Vagina (tissue), 2 donors: ENCODE results near the gene NCF4. TPM values are rescaled to one million over a fixed set of nuclear protein-coding genes. Genes with fewer than 3 reads are reported as not detected.

Experiments used
- DNase-seq, 2 donors: peaks; one replicate each; pipeline ENCODE4 v3.0.0-alpha.2; 2017; ENCODE audit errors: extremely low spot score in 2 of 2
- H3K27ac ChIP-seq: fragments of 200-600 bp; sonication (generic); one replicate; pipeline ENCODE4 v1.5.1; 2019
- H3K27me3 ChIP-seq: fragments of 200-600 bp; sonication (generic); one replicate; pipeline ENCODE4 v1.5.1; 2019
- H3K36me3 ChIP-seq, 2 donors: fragments of 200-600 bp; sonication (generic); one replicate each; pipeline ENCODE4 v1.5.1; 2017 to 2019
- H3K4me1 ChIP-seq: fragments of 200-600 bp; sonication (generic); one replicate; pipeline ENCODE4 v1.5.1; 2019
- H3K4me3 ChIP-seq, 2 donors: fragments of 200-600 bp; sonication (generic); 1 replicate in 1 of 2; 2 replicates in 1 of 2; pipeline ENCODE4 v1.5.1; 2016 to 2019
- H3K9me3 ChIP-seq: fragments of 200-600 bp; sonication (generic); one replicate; pipeline ENCODE4 v1.5.1; 2019
- POLR2A ChIP-seq, 2 donors: fragments of 450-650 bp; IDR thresholded peaks; one replicate each; pipeline ENCODE4 v1.6.1; 2017; ENCODE audit warnings: antibody characterized with exemption in 2 of 2, mild to moderate bottlenecking in 2 of 2, moderate library complexity in 2 of 2
- POLR2AphosphoS5 ChIP-seq, 2 donors: sonication (generic); formaldehyde crosslinking; IDR thresholded peaks; one replicate each; pipeline ENCODE4 v1.9.0; 2017; ENCODE audit warnings: antibody characterized with exemption in 2 of 2, mild to moderate bottlenecking in 2 of 2, low read depth in 1 of 2; ENCODE audit not compliant: insufficient read depth in 1 of 2
- intact Hi-C: fragments of 100-400 bp; cut with DNase I; formaldehyde crosslinking; loops from one replicate; pipeline ENCODE4 v1.15.1; 2023
- total RNA-seq: library from RNA; depleted of rRNA; stranded (reverse); fragments of >200 nt; gene quantifications from one replicate; pipeline ENCODE4 v1.2.3, GENCODE V29; 2016
- TF ChIP-seq, protein P1 (sequence below), 3 experiments: fragments of 450-650 bp in 2 of 3; fragments of 200-600 bp in 1 of 3; sonication (generic) in 1 of 3; IDR thresholded peaks; one replicate each; pipeline ENCODE4 v1.5.1; 2017 to 2019; ENCODE audit warnings: antibody characterized with exemption in 3 of 3, mild to moderate bottlenecking in 2 of 3, moderate library complexity in 2 of 3

NCF4 gene
- total RNA-seq, 1 donor from 2014 or later, result 37.6 TPM

GRCh38 chr22:36874736-36875135 is 13.9 kb downstream of the NCF4 start:
- H3K4me1 ChIP-seq, result peaks cover 35% of the 10 kb centered on the region
- H3K27ac ChIP-seq, result peak overlapping the region; percentile 74
- H3K4me3 ChIP-seq, result no peak overlapping the region
- no peak for DNase-seq
- H3K9me3 ChIP-seq, result no peaks in the 10 kb centered on the region
- no peaks in the 10 kb centered on the region for H3K27me3 ChIP-seq
- no peak for TF ChIP-seq POLR2AphosphoS5 (IDR thresholded peaks at IDR 0.05; ENCODE audit: insufficient read depth in 1 of 2, low read depth in 1 of 2)
- TF ChIP-seq, protein P1, sequence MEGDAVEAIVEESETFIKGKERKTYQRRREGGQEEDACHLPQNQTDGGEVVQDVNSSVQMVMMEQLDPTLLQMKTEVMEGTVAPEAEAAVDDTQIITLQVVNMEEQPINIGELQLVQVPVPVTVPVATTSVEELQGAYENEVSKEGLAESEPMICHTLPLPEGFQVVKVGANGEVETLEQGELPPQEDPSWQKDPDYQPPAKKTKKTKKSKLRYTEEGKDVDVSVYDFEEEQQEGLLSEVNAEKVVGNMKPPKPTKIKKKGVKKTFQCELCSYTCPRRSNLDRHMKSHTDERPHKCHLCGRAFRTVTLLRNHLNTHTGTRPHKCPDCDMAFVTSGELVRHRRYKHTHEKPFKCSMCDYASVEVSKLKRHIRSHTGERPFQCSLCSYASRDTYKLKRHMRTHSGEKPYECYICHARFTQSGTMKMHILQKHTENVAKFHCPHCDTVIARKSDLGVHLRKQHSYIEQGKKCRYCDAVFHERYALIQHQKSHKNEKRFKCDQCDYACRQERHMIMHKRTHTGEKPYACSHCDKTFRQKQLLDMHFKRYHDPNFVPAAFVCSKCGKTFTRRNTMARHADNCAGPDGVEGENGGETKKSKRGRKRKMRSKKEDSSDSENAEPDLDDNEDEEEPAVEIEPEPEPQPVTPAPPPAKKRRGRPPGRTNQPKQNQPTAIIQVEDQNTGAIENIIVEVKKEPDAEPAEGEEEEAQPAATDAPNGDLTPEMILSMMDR (IDR thresholded peaks at IDR 0.05), result no peak
- TF ChIP-seq POLR2A (IDR thresholded peaks at IDR 0.05), result no peak
- no peaks in the 10 kb centered on the region for H3K36me3 ChIP-seq
- intact Hi-C loops, result no loop called here

DNA sequence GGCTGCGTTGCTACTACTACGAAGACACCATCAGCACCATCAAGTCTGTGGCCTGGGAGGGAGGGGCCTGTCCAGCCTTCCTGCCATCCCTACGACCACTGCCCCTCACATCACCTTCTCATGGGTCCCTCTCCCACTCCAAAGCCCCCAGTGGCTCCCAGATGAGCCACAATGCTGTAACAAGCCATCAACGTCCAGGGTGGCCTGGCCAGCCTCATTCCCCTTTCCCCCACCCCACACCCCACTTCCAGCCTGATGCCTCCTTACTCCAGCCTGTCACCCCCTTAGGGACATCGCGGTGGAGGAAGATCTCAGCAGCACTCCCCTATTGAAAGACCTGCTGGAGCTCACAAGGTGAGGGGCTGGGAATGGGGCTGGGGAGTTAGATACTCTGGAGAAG is 14.9 kb downstream of the NCF4 start:
- TF ChIP-seq, protein P1 (IDR thresholded peaks at IDR 0.05), result no peak
- TF ChIP-seq POLR2A (IDR thresholded peaks at IDR 0.05) (no peak), POLR2AphosphoS5 (IDR thresholded peaks at IDR 0.05; ENCODE audit: insufficient read depth in 1 of 2, low read depth in 1 of 2) (no peak)
- intact Hi-C loops, result no loop called here
- no peaks in the 10 kb centered on the region for H3K27me3 ChIP-seq
- H3K9me3 ChIP-seq, result no peaks in the 10 kb centered on the region
- H3K27ac ChIP-seq, result no peak overlapping the region
- no peak overlapping the region for H3K4me3 ChIP-seq
- no peaks in the 10 kb centered on the region for H3K36me3 ChIP-seq
- H3K4me1 ChIP-seq, result peaks cover 32% of the 10 kb centered on the region
- DNase-seq, result no peak

DNA sequence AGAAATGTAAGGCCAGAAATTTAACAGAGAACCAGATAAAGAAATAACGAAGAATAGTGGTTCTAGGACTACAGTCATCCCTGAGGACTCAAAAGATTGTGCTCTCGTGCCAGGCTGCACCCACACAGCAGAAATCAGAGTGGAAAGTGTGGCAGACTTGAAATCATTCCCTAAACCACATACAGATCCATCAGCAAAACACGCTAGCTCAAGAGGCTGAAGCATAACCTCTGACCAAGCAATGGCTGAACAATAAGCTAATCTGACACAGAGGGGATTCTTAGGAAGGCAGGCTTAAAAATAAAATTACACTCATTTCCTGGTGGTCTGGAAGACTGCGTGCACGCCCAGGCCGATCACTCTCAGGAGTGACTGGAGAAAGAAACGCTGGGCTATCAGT is 19.0 kb downstream of the NCF4 start:
- Histone ChIP-seq H3K4me1 (peaks cover 2% of the 10 kb centered on the region), H3K36me3 (no peaks in the 10 kb centered on the region), H3K9me3 (no peaks in the 10 kb centered on the region), H3K27ac (no peak overlapping the region), H3K4me3 (no peak overlapping the region), H3K27me3 (no peaks in the 10 kb centered on the region)
- DNase-seq, result no peak
- intact Hi-C loops, result no loop called here
- TF ChIP-seq, protein P1 (IDR thresholded peaks at IDR 0.05), result no peak
- no peak for TF ChIP-seq POLR2A (IDR thresholded peaks at IDR 0.05)
- TF ChIP-seq POLR2AphosphoS5 (IDR thresholded peaks at IDR 0.05; ENCODE audit: insufficient read depth in 1 of 2, low read depth in 1 of 2), result no peak

DNA sequence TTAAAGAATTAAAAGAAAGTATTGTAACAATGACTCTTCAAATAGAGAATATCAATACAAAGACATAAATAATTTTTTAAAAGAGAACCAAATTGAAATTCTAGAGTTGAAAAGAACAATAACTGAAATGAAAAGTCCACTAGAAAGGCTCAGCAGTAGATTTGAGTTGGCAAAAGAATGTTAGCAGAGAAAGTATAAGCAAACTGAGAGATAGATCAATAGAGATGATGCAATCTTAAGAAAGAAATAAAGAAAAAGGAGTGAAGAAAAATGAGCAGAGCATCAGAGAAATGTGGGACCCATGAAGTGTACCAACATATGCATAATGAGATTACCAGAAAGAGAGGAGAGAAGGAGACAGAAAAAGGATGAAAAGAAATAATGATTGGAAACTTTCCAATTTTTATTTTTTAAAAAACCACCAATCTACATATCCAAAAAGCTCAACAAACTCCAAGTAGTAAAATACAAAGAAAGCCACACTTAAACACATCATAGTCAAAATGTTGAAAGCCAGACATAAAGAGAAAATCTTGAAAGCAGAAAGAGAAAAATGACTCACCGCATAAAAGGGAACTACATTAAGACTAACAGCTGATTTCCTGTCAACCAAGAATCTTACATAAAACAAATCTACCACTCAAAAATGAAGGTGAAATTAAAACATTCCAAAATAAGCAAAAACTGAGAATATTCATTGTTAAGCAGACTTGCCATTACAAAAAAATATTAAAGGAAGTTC is 20.9 kb downstream of the NCF4 start:
- H3K9me3 ChIP-seq, result no peaks in the 10 kb centered on the region
- intact Hi-C loops, result no loop called here
- H3K36me3 ChIP-seq, result no peaks in the 10 kb centered on the region
- H3K4me3 ChIP-seq, result no peak overlapping the region
- no peak for TF ChIP-seq POLR2AphosphoS5 (IDR thresholded peaks at IDR 0.05; ENCODE audit: insufficient read depth in 1 of 2, low read depth in 1 of 2)
- TF ChIP-seq, protein P1 (IDR thresholded peaks at IDR 0.05), result no peak
- no peak for TF ChIP-seq POLR2A (IDR thresholded peaks at IDR 0.05)
- DNase-seq, result no peak
- H3K4me1 ChIP-seq, result no peaks in the 10 kb centered on the region
- no peak overlapping the region for H3K27ac ChIP-seq
- H3K27me3 ChIP-seq, result no peaks in the 10 kb centered on the region
